Glutamatergic neuron (in vitro differentiated cells): Measurements from ENCODE around the gene H2BK1. TPM values are rescaled to one million over a fixed set of nuclear protein-coding genes. Genes with fewer than 3 reads are reported as not detected.

Experiments used
- DNase-seq: peaks from one replicate; pipeline ENCODE4 v3.0.0; 2022
- H3K27ac Mint-ChIP-seq: one replicate; pipeline ENCODE4 v1.8.0; 2020; ENCODE audit warnings: mild to moderate bottlenecking, mixed read lengths, inconsistent platforms; ENCODE audit not compliant: unreplicated experiment
- H3K27me3 Mint-ChIP-seq: one replicate; pipeline ENCODE4 v1.8.0; 2020; ENCODE audit warnings: mild to moderate bottlenecking, moderate library complexity, mixed read lengths, inconsistent platforms; ENCODE audit not compliant: unreplicated experiment
- H3K36me3 Mint-ChIP-seq: one replicate; pipeline ENCODE4 v1.8.0; 2020; ENCODE audit warnings: mild to moderate bottlenecking, mixed read lengths, inconsistent platforms; ENCODE audit not compliant: unreplicated experiment
- H3K4me1 Mint-ChIP-seq: one replicate; pipeline ENCODE4 v1.8.0; 2020; ENCODE audit warnings: mild to moderate bottlenecking, low read depth, mixed read lengths, inconsistent platforms; ENCODE audit not compliant: unreplicated experiment
- H3K4me3 Mint-ChIP-seq: one replicate; pipeline ENCODE4 v1.8.0; 2020; ENCODE audit warnings: mild to moderate bottlenecking, mixed read lengths, inconsistent platforms; ENCODE audit not compliant: unreplicated experiment
- H3K9me3 Mint-ChIP-seq: one replicate; pipeline ENCODE4 v1.8.0; 2020; ENCODE audit warnings: mild to moderate bottlenecking, moderate library complexity, mixed read lengths, inconsistent platforms; ENCODE audit not compliant: unreplicated experiment
- CTCF ChIP-seq: fragments of 200-600 bp; sonication (generic); IDR thresholded peaks from one replicate; pipeline ENCODE4 v1.5.0; 2021; ENCODE audit not compliant: partially characterized antibody, unreplicated experiment
- total RNA-seq: library from RNA; stranded (reverse); fragmentation: NEBNext Ultra II Directional; extraction: Animal tissue kit (Norgen Biotek cat#: 25700); gene quantifications from one replicate; pipeline ENCODE4 v1.2.1, GENCODE V29; 2021; ENCODE audit not compliant: unreplicated experiment

The H2BK1 gene
- total RNA-seq, 1 donor from 2014 or later, result not detected

DNA sequence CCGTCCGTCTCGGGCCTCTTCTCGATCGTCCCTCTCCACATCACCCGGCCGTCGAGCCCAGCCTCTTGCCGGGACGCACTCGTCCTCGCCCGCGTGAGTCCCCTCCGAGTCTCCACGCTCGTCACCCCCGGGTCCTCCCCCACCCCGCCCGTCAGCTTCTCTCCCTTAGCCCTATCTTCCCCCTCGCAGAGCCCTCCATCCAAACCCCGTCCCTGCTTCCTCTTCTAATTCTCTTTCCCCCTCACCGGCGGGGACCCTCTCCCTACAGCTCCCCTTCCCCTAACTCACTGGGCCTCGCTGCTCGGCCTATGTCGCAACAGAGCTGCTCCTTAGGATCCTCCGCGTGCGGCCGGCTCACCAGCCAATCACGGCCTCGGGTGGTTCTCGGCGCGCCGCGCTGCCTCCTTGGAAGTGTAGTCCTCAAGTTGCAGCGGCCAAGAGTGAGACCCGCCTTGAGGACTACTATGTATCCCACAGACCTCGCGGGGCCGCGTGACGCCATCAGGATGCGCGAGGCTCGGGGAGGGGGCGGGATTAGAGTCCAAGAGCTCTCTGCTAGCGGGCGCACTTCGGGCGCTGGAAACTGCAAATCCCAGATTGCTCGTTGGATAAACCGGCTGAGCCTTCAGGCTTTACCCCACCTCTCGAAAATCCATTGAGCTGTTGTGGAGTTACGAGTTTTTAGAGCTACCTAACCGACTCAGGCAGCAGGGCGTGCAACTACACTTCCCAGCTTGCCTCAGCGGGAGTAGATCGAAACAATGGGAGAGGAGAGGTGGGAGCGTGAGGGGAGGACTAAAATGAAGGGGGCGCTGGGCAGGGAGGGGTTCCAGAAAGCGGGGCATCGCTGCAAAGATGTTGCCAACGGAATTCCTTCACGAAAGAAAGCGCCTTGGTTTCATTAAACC is 16.8 kb upstream of the H2BK1 start, which contains the start of gene ABCF2:
Gene ABCF2, minus strand, starts transcription at position 331 of the 908 bp plus-strand sequence. CDS start 747 bp downstream, outside the sequence.
- H3K36me3 Mint-ChIP-seq, result no peaks in the 10 kb centered on the region
- peak within 1 kb of the TSS; percentile 99 for H3K4me3 Mint-ChIP-seq
- peaks cover 8% of the 10 kb centered on the region for H3K27me3 Mint-ChIP-seq
- peaks cover 21% of the 10 kb centered on the region for H3K4me1 Mint-ChIP-seq
- H3K9me3 Mint-ChIP-seq, result peaks cover 13% of the 10 kb centered on the region
- peak; percentile 100 for DNase-seq
- H3K27ac Mint-ChIP-seq, result peak within 1 kb of the TSS; percentile 99
- TF ChIP-seq CTCF, result no peak

DNA sequence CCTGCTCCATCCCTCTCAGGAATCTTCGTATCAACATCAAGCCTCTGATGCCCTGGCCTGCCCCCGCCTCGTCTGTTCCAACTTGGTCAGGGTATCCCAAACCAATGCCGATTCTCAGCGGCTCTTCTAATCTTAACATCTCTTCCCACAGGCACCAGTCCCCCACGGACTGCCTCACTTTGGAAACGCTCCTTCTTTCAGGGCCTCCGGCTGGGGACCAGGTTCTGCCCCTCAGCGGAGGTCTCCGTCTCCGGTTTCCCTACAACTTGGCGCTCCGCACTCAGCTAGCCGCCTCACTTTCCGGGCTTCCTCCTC is 16.2 kb upstream of the H2BK1 start:
- Mint-ChIP-seq H3K27me3 (peaks cover 8% of the 10 kb centered on the region), H3K9me3 (peaks cover 11% of the 10 kb centered on the region), H3K36me3 (no peaks in the 10 kb centered on the region), H3K4me3 (peak overlapping the region; percentile 99), H3K4me1 (peaks cover 16% of the 10 kb centered on the region), H3K27ac (peak overlapping the region; percentile 99)
- TF ChIP-seq CTCF, result no peak
- DNase-seq, result no peak

- Mint-ChIP-seq H3K27me3 (peaks cover 8% of the 10 kb centered on the region), H3K9me3 (peaks cover 11% of the 10 kb centered on the region), H3K36me3 (no peaks in the 10 kb centered on the region), H3K4me3 (peak overlapping the region; percentile 99), H3K4me1 (peaks cover 14% of the 10 kb centered on the region), H3K27ac (no peak overlapping the region)
- TF ChIP-seq CTCF, result no peak
- DNase-seq, result no peak
Measured at GRCh38 chr7:151225948-151226510, 15.7 kb upstream of the H2BK1 start.

DNA sequence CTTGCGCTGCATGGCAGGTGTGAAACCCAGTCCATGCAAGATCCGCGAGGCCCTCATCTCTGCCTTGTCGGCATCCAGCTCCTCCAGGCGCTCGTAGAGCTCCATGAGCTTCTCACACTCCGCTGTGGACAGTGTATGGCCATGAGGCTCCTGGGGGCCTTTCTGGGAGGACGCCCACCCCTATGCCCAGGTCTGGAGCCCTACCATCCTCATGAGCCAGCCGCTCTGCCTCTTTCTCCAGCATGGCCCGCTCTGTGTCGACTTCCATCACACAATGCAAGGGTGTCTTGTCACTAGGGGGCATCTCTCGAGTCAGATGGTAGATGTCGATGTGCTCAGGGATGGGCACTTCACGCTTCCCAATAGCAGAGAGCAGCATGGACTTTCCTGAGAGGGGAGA is 13.4 kb upstream of the H2BK1 start:
- Mint-ChIP-seq H3K9me3 (peaks cover 11% of the 10 kb centered on the region), H3K36me3 (no peaks in the 10 kb centered on the region), H3K27ac (no peak overlapping the region), H3K4me3 (no peak overlapping the region), H3K4me1 (peaks cover 14% of the 10 kb centered on the region), H3K27me3 (peaks cover 8% of the 10 kb centered on the region)
- DNase-seq, result no peak
- no peak for TF ChIP-seq CTCF

- no peak for TF ChIP-seq CTCF
- DNase-seq, result no peak
- Mint-ChIP-seq H3K27ac (no peak overlapping the region), H3K36me3 (no peaks in the 10 kb centered on the region), H3K27me3 (peaks cover 3% of the 10 kb centered on the region), H3K9me3 (no peaks in the 10 kb centered on the region), H3K4me1 (no peaks in the 10 kb centered on the region), H3K4me3 (no peak overlapping the region)
Measured at GRCh38 chr7:151218170-151218569, 7.9 kb upstream of the H2BK1 start.
